HG02970 (cell line): ENCODE measurements around the gene CABP1.

Source experiments
- ATAC-seq: cut with Tn5 transposase; IDR thresholded peaks from one replicate; pipeline ENCODE4 v1.9.1; 2021; ENCODE audit warnings: mild to moderate bottlenecking, moderate library complexity, moderate number of reproducible peaks; ENCODE audit not compliant: unreplicated experiment, low FRiP score

Gene CABP1

GRCh38 chr12:120630104-120630892, 10.1 kb upstream of the CABP1 start:
- no peak for ATAC-seq

GRCh38 chr12:120631097-120631496, 9.3 kb upstream of the CABP1 start:
- no peak for ATAC-seq

- peak; percentile 23 for ATAC-seq
Observed at GRCh38 chr12:120640861-120641833, 721 bp downstream of the CABP1 start.

GRCh38 chr12:120642121-120642520, 1.7 kb downstream of the CABP1 start:
- no peak for ATAC-seq

GRCh38 chr12:120642826-120643225, 2.4 kb downstream of the CABP1 start:
- no peak for ATAC-seq

GRCh38 chr12:120643574-120643973, 3.1 kb downstream of the CABP1 start:
- ATAC-seq, result no peak

- ATAC-seq, result no peak
Observed at GRCh38 chr12:120646044-120646443, 5.6 kb downstream of the CABP1 start.

GRCh38 chr12:120647375-120647755, 6.9 kb downstream of the CABP1 start:
- ATAC-seq, result no peak

- ATAC-seq, result no peak
Observed at GRCh38 chr12:120649442-120650232, 9.2 kb downstream of the CABP1 start.

- ATAC-seq, result no peak
Observed at GRCh38 chr12:120650233-120650690, 9.8 kb downstream of the CABP1 start.

GRCh38 chr12:120651821-120652220, 11.4 kb downstream of the CABP1 start:
- no peak for ATAC-seq

GRCh38 chr12:120652656-120653435, 12.4 kb downstream of the CABP1 start:
- no peak for ATAC-seq

GRCh38 chr12:120653611-120654010, 13.2 kb downstream of the CABP1 start:
- no peak for ATAC-seq

- ATAC-seq, result no peak
Observed at GRCh38 chr12:120654656-120655055, 14.2 kb downstream of the CABP1 start.

GRCh38 chr12:120656008-120656407, 15.6 kb downstream of the CABP1 start:
- ATAC-seq, result no peak

- ATAC-seq, result no peak
Observed at GRCh38 chr12:120658286-120659150, 18.1 kb downstream of the CABP1 start.

- no peak for ATAC-seq
Observed at GRCh38 chr12:120659151-120659525, 18.7 kb downstream of the CABP1 start.

GRCh38 chr12:120661432-120661831, 21.0 kb downstream of the CABP1 start:
- no peak for ATAC-seq

- no peak for ATAC-seq
Observed at GRCh38 chr12:120662879-120663278, 22.5 kb downstream of the CABP1 start.
